Measurements from ENCODE around the gene CAMSAP3. TPM values are rescaled to one million over a fixed set of nuclear protein-coding genes. Genes with fewer than 3 reads are reported as not detected.
A peak's percentile ranks its signal among the peaks of the same experiment; 100 is the strongest.

The CAMSAP3 gene
- total RNA-seq, 2 donors from 2014 or later, result 40.4 to 90.9 TPM

DNA sequence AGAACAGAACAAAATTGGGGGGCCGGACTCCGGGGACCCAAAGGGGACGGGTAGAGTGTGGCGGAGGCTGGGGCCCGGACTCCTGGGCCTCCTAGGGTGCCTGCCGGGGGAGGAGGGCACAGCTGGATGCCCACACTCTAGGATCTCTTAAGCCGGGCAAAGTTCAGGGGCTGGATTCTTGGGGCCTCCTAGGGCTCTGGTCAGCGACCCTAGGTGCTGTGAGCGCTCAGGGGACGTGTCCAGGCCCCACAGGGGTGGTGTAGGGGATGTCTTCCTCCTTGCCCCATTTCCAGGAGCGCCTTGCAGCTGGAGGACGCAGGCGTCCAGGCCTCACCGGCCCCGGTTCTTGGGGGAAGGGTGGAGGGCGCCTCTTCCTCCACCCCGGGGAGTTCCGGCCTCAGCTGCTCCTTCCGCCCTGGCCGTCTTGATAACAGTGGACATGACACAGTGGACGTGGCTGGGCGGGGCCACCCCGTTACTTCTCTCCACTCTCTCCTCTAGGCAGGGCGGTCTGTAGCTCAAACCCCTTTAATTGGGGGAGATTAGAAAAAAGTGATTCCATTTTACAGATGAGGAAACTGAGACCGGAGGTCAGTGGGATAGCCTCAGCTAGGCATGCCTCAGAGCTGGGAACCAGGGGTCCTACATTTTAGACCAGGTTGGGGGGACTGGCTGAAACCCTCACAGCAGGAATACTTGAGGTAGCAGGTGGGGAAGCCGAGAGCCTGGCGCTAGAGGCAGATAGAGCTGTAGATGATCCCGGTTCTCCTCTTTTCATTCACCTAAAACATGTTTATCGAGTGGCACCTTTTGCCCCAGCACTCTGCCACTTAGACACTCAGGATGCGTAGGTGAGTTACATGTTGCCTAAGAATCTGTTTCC, 42.0 kb downstream of the CAMSAP3 start:
- intact Hi-C loops (cut with DNase I), result loop anchor here (10.0 kb wide), 1 partner anchor 543 kb away; no protein-coding TSS in a partner anchor
- TF ChIP-seq, protein P1, sequence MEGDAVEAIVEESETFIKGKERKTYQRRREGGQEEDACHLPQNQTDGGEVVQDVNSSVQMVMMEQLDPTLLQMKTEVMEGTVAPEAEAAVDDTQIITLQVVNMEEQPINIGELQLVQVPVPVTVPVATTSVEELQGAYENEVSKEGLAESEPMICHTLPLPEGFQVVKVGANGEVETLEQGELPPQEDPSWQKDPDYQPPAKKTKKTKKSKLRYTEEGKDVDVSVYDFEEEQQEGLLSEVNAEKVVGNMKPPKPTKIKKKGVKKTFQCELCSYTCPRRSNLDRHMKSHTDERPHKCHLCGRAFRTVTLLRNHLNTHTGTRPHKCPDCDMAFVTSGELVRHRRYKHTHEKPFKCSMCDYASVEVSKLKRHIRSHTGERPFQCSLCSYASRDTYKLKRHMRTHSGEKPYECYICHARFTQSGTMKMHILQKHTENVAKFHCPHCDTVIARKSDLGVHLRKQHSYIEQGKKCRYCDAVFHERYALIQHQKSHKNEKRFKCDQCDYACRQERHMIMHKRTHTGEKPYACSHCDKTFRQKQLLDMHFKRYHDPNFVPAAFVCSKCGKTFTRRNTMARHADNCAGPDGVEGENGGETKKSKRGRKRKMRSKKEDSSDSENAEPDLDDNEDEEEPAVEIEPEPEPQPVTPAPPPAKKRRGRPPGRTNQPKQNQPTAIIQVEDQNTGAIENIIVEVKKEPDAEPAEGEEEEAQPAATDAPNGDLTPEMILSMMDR (IDR thresholded peaks at IDR 0.05), result no peak
- TF ChIP-seq POLR2AphosphoS5 (IDR thresholded peaks at IDR 0.05), result no peak
- Histone ChIP-seq H3K9me3 (no peaks in the 10 kb centered on the region), H3K4me3 (peak overlapping the region; percentile 54 to 68), H3K27ac (peak overlapping the region; percentile 82 to 85), H3K4me1 (replicated peaks) (no peaks in the 10 kb centered on the region), H3K27me3 (replicated peaks; ENCODE audit: insufficient read depth) (no peaks in the 10 kb centered on the region), H3K36me3 (no peaks in the 10 kb centered on the region)
- DNase-seq (ENCODE audit: low spot score), result peak; percentile 33
- WGBS, result 35% methylated on average over 27 of the region's 30 CpGs

DNA sequence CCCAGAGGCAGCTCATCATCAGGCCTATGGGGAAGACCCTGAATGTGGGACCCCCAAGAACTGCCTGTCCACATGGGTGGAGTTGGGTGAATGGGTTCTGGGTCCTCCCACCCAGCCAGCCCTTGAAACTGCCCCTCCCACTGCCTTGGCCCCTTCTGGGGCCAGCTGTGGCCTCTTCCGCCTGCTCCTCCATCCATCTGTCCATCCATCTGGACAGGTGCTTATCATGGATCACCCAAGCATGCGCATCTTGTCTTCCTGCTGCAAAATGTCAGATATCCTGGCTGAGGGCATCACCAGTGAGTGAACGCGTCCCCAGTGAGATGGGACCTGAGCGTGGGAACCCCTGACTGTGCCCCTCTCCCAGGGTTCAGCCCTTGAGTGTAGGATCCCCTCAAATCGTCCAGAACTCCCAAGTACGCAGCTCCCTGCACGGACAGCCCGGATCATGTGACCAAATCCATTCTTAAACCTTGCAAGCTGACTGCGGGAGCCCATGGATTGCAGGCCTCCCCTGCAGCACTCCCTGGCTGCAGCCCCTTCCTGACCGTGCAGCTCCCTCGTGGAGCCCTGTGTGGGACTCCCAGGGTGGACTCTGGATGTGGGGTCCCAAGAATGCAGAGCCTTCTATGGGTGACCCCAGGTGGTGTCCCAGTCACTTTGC, 43.3 kb downstream of the CAMSAP3 start:
- no peaks in the 10 kb centered on the region for H3K27me3 ChIP-seq (replicated peaks; ENCODE audit: insufficient read depth)
- H3K9me3 ChIP-seq, result no peaks in the 10 kb centered on the region
- H3K4me1 ChIP-seq (replicated peaks), result no peaks in the 10 kb centered on the region
- TF ChIP-seq POLR2A (IDR thresholded peaks at IDR 0.05), result no peak
- no peak for TF ChIP-seq POLR2AphosphoS5 (IDR thresholded peaks at IDR 0.05)
- TF ChIP-seq, protein P1 (IDR thresholded peaks at IDR 0.05), result no peak
- DNase-seq (ENCODE audit: low spot score), result no peak
- H3K4me3 ChIP-seq, result no peak overlapping the region
- no peaks in the 10 kb centered on the region for H3K36me3 ChIP-seq
- no peak overlapping the region for H3K27ac ChIP-seq
- WGBS, result 69% methylated on average over 11 of the region's 12 CpGs
- intact Hi-C loops (cut with DNase I), result loop anchor here (10.0 kb wide), 1 partner anchor 544 kb away; no protein-coding TSS in a partner anchor

DNA sequence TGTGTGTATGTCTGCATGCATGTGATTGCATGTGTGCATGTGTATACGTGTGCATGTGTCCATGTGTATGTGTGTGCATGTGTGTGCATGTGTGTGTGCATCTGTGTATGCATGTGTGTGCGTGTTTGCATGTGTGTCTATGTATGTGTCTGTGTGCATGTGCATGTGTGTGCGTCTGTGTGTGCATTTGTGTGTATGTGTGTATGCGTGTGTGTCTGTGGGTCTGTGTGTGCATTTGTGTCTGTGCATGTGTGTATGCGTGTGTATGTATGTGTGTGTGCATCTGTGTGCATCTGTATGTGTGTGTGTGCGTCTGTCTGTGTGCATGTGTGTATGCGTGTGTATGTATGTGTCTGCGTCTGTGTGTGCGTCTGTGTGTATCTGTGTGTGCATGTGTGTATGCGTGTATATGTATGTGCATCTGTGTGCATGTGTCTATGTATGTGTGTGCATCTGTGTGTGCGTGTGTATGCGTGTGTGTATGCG, 44.2 kb downstream of the CAMSAP3 start:
- Histone ChIP-seq H3K36me3 (no peaks in the 10 kb centered on the region), H3K9me3 (no peaks in the 10 kb centered on the region), H3K4me3 (no peak overlapping the region), H3K27me3 (replicated peaks; ENCODE audit: insufficient read depth) (no peaks in the 10 kb centered on the region), H3K4me1 (replicated peaks) (no peaks in the 10 kb centered on the region), H3K27ac (no peak overlapping the region)
- intact Hi-C loops (cut with DNase I), result loop anchor here (10.0 kb wide), 1 partner anchor 545 kb away; no protein-coding TSS in a partner anchor
- TF ChIP-seq POLR2A (IDR thresholded peaks at IDR 0.05) (no peak), POLR2AphosphoS5 (IDR thresholded peaks at IDR 0.05) (no peak)
- TF ChIP-seq, protein P1 (IDR thresholded peaks at IDR 0.05), result no peak
- 91% methylated on average over 13 of the region's 13 CpGs for whole genome bisulfite sequencing
- DNase-seq (ENCODE audit: low spot score), result no peak

GRCh38 chr19:7640803-7641202, 45.1 kb downstream of the CAMSAP3 start:
- intact Hi-C loops (cut with DNase I), result no loop called here
- Histone ChIP-seq H3K27me3 (replicated peaks; ENCODE audit: insufficient read depth) (no peaks in the 10 kb centered on the region), H3K36me3 (no peaks in the 10 kb centered on the region), H3K4me3 (no peak overlapping the region), H3K9me3 (no peaks in the 10 kb centered on the region), H3K27ac (no peak overlapping the region), H3K4me1 (replicated peaks) (no peaks in the 10 kb centered on the region)
- DNase-seq (ENCODE audit: low spot score), result no peak
- 93% methylated on average over 10 of the region's 11 CpGs for WGBS
- TF ChIP-seq POLR2A (IDR thresholded peaks at IDR 0.05) (no peak), POLR2AphosphoS5 (IDR thresholded peaks at IDR 0.05) (no peak)
- TF ChIP-seq, protein P1 (IDR thresholded peaks at IDR 0.05), result no peak

Data from prostate gland (tissue), 2 donors.